Stimulated activated CD4-positive, alpha-beta T cell treated with anti-CD3 and anti-CD28 coated beads, TNF-alpha, amount 100 ng/mL, for 4 hours (primary cell): ENCODE measurements around the gene MPIG6B.

ENCODE experiments used
- DNase-seq, 3 experiments: peaks; one replicate each; pipeline ENCODE4 v3.0.0-alpha.2; 2020; ENCODE audit warnings: low read depth in 3 of 3

MPIG6B gene

DNA sequence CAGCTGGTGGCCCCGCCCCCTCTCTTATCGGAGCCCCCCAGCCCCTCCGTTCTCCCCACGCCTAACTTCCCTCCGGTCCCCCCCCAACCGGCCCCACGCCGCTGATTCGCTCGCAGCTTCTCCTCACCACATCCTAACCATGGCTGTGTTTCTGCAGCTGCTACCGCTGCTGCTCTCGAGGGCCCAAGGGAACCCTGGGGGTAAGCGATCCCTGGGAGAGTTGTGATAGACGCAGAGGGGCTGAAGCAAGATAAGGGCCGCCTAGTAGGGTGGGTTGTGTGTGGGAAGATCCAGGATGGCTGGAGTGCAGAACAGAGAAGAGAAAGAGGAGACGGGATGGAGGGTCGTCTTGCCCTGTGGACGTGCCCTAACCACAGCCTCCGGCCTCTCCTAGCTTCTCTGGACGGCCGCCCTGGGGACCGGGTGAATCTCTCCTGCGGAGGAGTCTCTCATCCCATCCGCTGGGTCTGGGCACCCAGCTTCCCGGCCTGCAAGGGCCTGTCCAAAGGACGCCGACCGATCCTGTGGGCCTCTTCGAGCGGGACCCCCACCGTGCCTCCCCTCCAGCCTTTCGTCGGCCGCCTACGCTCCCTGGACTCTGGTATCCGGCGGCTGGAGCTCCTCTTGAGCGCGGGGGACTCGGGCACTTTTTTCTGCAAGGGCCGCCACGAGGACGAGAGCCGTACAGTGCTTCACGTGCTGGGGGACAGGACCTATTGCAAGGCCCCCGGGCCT lies at the start of gene MPIG6B:
Gene MPIG6B (plus strand): TSS at position 129 of the 735 bp plus-strand sequence. CDS start 11 bp downstream, at position 140.
- no peak for DNase-seq

DNA sequence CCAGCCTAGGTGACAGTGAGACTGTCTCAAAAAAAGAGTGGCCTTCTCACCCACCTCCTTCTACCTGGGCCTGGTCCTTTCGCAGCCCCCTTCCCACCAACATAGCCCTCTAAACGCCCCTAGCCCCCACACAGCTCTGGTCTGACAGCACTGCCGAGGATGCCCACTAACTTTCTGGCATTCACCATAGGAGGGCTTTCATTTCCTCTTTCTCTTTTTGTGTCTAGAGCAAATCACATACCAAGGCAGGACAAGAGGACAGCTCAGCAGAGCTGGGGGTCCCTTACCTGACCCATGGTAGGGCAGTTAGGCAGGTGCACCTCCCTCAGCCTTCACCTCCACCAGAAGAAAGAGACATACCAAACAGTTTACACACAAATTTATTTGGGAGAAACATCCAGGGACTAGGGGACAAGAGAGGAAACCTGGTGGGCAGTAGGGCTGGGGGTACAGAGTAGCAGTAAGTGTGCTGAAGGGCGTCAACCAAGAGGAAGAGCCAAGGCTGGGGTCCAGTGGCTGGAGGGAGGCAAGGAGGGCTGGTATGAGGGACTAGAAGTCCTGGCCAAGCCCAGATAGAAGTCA lies 46.8 kb upstream of the MPIG6B start:
- DNase-seq: no peak

DNA sequence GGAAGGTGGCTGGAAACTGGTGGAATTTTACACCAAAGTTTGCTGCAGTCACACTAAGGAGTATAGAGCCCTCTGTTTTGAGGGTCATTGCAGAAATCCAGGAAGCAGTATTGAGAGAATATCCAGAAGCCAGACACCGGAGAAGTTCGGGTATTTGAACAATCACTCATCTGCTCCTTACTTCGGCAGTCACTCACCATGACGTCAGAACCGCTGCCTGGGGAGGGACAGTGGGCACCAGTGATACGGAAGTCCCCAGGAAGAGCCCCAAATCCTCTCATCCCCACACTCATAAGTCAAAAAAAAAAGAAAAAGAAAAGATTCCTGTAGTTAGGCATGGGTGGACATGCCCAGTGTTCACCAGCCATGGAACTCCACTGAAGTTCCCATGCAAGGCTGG lies 46.3 kb upstream of the MPIG6B start:
- no peak for DNase-seq

DNA sequence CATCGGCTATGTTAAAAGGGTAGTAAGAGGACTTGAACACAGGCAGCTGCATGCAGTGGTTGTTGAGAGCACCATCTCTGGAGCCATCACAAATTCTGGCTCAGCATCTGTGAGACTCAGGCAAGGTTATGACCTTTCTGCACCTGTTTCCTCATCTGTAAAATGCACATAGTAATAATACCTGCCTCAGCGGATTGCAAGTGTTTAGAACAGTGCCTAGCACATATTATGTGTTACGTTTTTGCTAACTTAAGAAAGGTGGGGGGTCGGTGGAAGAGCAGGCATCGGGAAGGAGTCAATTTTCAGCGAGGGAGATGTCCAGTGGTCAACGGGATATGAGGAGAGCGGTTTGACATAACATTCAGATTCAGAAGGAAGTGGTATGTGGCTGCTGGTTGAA lies 45.2 kb upstream of the MPIG6B start:
- DNase-seq: no peak

DNA sequence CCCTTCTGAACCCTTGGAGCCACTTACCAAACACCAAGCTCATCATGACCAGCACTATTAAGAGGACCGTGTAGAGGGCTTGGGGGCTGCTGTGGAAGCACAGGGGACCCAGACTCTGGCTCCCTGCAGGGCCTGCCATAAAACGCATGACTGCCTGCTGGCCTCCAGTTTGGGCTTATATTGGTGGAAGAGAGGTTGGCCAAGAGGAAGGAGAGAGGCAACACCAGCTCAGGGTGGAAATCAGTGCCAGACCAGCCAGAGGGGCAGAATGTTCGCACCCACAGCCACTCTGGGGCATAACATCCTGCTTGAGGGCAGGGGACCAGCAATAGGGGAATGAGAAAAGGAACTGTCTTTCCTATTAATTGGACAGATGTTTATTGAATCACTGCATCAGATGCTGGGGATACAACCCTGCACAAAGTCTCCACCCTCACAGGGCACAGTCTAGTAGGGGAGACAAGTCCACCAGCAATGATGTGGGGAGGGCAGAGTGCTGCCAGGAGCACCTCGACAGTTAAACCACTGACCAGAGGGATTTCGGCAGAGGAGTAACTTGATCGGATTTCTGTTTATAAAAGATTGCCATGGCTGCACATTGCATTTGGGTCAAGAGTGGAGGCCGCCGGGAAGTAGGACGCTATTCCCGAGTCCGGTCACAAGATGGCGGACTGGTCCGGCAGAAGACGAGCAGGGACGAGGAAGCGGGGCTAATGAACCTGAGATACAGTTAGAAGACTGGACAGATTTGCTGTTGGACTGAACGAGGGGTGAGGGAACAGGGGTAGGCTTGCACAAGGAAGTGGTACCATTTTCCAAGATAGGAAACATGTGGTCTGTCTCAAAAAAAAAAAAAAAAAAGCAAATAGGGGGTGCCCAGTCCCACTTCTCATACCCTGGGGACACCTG lies 42.7 kb upstream of the MPIG6B start, which contains the start of gene LY6G5C:
Gene LY6G5C (minus strand): TSS at position 842 of the 909 bp plus-strand sequence. CDS start 694 bp downstream, at position 148.
- DNase-seq: peak in 1 of 3 experiments; percentile 44

GRCh38 chr6:31681135-31681671 lies 42.0 kb upstream of the MPIG6B start:
- no peak for DNase-seq

DNA sequence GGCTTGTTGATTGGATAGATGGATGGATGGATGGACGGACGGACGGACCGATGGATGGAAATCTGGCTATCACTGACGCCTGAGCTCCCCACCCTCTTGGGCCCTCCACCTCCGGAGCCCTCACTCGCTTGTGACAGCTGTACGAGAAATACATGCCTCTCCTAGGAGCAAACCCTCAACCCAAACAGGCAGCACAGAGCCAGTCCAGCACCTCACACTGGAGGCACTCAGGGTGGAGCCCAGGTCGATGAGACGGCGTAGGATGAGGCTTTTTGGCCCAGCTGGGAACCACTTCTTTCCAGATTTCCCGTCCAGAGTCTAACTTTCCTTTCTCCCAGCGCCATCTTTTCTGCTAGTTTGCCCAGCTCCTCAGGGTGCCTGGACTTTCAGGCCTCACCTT lies 39.6 kb upstream of the MPIG6B start:
- no peak for DNase-seq

DNA sequence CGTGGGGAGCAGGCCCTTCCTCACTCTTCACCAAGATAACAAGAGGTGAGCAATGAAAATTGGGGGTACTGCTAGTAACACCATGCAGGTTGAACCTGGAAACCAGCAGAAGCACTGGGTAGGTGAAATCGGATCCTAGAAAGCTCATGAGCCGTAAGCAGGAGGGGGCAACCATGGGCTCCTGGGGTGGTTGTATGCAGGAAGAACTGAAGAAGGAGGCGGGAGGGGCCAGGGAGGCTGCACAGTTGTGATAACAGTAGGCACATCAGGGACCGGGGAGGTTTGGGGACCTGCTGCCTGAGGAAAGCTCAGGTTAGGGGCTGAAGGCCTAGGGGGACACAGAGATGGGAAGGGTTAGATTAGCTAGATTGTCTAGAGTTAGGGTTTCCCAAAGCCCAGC lies 36.7 kb upstream of the MPIG6B start:
- DNase-seq: no peak

DNA sequence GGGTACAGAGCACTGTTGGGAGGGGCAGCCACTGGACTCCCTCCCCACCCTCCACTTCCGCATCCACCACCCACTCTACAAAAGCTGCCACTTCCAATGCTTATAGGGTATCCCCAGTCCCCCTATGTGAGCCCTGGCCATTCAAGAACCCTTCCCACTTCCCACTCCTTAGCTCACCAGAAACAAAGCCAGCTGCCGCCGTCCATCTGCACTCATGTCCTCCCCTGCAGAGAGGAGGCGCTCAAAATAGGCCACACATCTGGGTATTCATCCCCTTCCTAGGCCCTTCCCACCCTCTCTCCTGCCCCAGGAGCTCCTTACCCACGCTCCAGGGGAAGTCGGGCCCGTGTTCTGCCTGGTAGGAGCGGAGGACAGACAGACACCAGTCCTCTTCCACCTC lies 35.9 kb upstream of the MPIG6B start:
- no peak for DNase-seq

DNA sequence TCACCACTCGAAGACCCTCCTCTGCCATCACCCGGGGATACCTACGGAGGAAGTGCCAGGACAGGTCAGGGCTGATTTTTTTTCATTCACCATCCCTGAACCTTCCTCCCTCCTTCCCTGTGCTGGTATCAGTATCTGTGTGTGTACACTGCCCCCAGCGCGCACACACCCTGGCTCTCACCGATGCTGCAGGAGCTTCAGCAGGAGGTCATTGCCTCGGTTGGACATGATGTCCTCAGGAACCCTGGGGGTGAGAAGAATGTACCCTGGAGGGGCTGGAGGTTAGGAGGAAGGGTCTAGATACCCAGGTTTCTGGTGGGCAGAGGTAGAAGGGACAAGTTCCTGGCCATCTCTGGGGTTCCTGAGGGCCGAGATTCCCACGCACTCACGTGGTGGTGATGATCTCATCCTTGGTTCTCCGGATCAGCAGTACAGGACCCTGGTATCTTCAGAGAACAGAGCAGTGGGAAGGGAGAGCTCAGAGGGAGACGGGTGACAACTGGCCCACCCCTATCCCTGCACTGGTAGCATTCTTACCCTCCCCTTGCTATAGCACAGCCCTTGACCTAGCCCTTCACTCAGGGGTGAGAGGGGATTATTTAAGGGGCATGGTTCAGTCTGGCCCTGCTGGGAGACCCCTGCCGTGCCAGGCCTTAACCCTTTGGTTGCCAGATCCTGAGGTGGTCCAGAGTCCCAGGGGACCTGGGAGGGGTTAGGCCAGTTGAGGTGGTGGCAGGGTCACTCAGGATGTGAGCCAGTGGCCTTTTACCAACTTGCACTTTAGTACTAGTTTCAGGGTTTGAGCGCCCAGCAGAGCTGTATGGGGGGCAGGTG lies 35.1 kb upstream of the MPIG6B start:
- no peak for DNase-seq

- no peak for DNase-seq
Measured at GRCh38 chr6:31689249-31690110, 33.7 kb upstream of the MPIG6B start.

GRCh38 chr6:31690231-31691077 lies 32.7 kb upstream of the MPIG6B start:
- no peak for DNase-seq

- no peak for DNase-seq
Measured at GRCh38 chr6:31691078-31691463, 32.1 kb upstream of the MPIG6B start.

DNA sequence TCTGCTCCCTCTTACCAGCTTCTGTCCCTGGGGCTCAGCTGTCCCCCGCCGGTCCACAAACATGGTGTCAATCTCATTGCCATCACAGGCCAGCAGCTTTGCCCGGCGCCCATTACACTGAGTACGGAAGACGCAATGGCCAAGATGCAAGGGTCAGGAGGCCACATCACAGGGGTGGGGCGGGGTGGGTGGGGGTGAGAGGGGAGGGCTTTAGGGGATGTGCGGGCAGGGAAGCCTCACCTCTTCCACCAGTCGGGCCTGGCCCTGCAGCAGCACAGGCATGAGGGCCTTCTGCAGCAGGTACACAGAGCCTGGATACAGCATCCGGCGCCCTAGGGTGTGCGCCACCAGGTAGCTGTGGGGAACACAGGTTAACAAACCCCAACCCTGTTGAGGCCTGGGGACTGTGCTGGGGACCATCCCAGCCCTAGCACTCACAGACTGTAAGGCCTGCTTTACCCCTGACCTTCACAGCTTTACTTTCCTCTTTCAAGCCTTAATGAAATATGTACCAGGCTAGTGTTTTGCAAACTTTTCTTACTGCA lies 31.5 kb upstream of the MPIG6B start:
- no peak for DNase-seq

- no peak for DNase-seq
Measured at GRCh38 chr6:31692353-31692752, 30.8 kb upstream of the MPIG6B start.

DNA sequence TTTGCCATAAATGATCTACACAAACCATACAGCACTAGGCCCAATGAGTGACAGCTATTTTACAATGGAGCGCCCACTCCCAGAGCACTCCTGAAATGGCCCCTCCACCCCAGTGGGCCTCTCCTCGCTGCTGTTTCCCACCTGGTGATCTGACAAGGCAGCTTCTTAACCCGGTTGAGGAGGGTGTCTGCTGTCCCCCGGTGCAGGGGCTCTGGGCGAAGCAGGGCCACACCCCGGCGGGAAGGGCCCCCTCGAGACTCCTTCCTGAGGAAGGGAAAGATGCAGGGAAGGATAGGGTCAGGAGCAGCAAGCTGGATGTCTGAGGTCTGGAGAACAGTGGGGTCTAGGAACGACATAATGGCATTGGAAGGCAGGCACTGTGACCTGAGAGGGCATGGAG lies 30.3 kb upstream of the MPIG6B start:
- DNase-seq: no peak

DNA sequence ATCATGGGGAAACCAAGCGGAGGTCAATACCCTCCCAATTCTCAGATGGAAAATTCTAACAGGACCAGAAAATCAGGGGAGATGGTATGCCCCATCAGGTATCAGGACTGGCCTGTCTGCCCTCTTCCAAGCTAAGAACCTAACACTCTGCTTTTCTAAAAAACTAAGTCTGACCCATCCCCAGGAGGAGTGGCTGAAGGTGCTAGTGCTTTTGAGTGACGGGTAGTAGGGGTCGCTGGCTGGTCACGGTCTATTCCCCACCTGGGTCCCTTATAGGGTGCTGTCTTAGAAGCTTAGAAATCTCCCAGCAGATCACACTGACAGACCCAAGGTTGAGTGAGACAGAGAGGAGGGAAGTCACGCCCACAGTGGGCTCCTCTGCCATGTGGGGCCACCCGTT lies 29.6 kb upstream of the MPIG6B start:
- no peak for DNase-seq

GRCh38 chr6:31697555-31697954 lies 25.6 kb upstream of the MPIG6B start:
- no peak for DNase-seq

DNA sequence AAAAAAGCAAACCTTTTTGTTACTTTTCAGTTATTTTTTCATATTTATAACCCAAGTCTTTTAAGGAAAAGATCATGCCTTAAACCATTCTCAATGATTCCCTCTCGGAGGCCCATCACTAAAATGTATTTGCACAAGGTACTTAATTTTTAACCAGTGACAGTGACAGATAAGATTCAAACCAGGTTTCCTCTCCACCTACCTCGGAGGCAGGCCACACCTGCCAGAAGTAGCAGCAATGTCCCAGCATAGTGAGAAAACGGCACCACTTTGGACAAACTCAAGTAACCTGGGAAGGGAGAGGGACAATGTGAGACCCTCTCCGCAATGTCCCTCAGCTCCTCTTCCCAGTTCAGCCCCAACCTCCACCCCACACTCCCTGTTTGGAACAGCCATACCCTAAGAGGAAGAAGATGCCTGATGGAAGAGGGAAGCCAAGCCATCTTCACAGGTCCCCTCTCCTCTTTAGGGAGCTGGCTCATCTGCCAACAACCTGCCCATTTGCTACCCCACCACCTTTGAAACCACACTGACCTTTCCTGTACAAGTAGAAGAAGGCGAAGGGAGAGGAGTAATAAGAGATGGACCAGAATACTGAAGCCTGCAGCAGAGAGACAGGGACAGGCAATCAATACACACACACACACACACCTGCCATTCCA lies 22.3 kb upstream of the MPIG6B start:
- no peak for DNase-seq
